Thoracic aorta (tissue), 2 donors: ENCODE results near the gene C2CD3. TPM values are rescaled to one million over a fixed set of nuclear protein-coding genes. Genes with fewer than 3 reads are reported as not detected.

Source experiments
- ATAC-seq: fragments of 150-250 bp; one replicate; pipeline ENCODE4 v1.8.0; 2017; ENCODE audit warnings: low read depth; ENCODE audit not compliant: insufficient number of reproducible peaks, low FRiP score
- DNase-seq: peaks from one replicate; pipeline ENCODE4 v3.0.0-alpha.2; 2020; ENCODE audit warnings: low spot score
- H3K27ac ChIP-seq, 2 donors: fragments of 200-600 bp; sonication (generic); 1 replicate in 1 of 2; 2 replicates in 1 of 2; pipeline ENCODE4 v1.5.1; 2016; ENCODE audit warnings: mild to moderate bottlenecking in 2 of 2, moderate library complexity in 2 of 2
- H3K27me3 ChIP-seq: fragments of 200-600 bp; sonication (generic); replicated peaks from 2 replicates; pipeline ENCODE4 v1.6.0; 2016; ENCODE audit warnings: mild to moderate bottlenecking; ENCODE audit not compliant: insufficient read depth
- H3K36me3 ChIP-seq: fragments of 200-600 bp; sonication (generic); one replicate; pipeline ENCODE4 v1.5.1; 2016
- H3K4me1 ChIP-seq, 2 donors: fragments of 200-600 bp; sonication (generic); 1 replicate in 1 of 2; 2 replicates in 1 of 2; pipeline versions ENCODE4 v1.5.1 to v1.6.0; 2016; ENCODE audit warnings: low read depth in 2 of 2, mild to moderate bottlenecking in 1 of 2; ENCODE audit not compliant: control insufficient read depth in 1 of 2
- H3K4me3 ChIP-seq: fragments of 200-600 bp; sonication (generic); 2 replicates; pipeline ENCODE4 v1.5.1; 2016; ENCODE audit warnings: mild to moderate bottlenecking
- H3K9me3 ChIP-seq: fragments of 200-600 bp; sonication (generic); 2 replicates; pipeline ENCODE4 v1.5.1; 2016
- total RNA-seq, 2 donors: library from RNA; depleted of rRNA; stranded (reverse); fragments of >200 nt; gene quantifications; one replicate each; pipeline versions ENCODE4 v1.1.0 to v1.2.3, GENCODE V29; 2016
- TF ChIP-seq, protein P1 (sequence below): fragments of 200-600 bp; sonication (generic); IDR thresholded peaks from one replicate; pipeline ENCODE4 v1.5.1; 2019; ENCODE audit warnings: antibody characterized with exemption

Gene C2CD3
- total RNA-seq, 2 donors from 2014 or later = 23.7 to 30.6 TPM

DNA sequence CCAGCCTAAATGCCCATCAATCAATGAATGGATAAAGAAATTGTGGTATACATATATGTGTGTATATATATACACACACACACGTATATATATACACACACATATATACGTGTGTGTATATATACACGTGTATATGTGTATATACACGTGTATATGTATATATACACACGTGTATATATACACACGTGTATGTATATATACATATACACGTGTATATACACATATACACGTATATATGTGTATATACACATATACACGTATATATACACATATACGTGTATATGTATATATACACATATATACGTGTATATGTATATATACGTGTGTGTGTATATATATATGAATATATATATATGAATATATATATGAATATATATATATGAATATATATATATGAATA is 54.1 kb downstream of the C2CD3 start:
- Histone ChIP-seq H3K27me3 (no peaks in the 10 kb centered on the region), H3K27ac (no peak overlapping the region), H3K9me3 (no peaks in the 10 kb centered on the region), H3K36me3 (peaks cover 21% of the 10 kb centered on the region), H3K4me1 (no peaks in the 10 kb centered on the region), H3K4me3 (no peak overlapping the region)
- DNase-seq (no peak), ATAC-seq (no peak)
- TF ChIP-seq, protein P1, sequence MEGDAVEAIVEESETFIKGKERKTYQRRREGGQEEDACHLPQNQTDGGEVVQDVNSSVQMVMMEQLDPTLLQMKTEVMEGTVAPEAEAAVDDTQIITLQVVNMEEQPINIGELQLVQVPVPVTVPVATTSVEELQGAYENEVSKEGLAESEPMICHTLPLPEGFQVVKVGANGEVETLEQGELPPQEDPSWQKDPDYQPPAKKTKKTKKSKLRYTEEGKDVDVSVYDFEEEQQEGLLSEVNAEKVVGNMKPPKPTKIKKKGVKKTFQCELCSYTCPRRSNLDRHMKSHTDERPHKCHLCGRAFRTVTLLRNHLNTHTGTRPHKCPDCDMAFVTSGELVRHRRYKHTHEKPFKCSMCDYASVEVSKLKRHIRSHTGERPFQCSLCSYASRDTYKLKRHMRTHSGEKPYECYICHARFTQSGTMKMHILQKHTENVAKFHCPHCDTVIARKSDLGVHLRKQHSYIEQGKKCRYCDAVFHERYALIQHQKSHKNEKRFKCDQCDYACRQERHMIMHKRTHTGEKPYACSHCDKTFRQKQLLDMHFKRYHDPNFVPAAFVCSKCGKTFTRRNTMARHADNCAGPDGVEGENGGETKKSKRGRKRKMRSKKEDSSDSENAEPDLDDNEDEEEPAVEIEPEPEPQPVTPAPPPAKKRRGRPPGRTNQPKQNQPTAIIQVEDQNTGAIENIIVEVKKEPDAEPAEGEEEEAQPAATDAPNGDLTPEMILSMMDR = no peak

DNA sequence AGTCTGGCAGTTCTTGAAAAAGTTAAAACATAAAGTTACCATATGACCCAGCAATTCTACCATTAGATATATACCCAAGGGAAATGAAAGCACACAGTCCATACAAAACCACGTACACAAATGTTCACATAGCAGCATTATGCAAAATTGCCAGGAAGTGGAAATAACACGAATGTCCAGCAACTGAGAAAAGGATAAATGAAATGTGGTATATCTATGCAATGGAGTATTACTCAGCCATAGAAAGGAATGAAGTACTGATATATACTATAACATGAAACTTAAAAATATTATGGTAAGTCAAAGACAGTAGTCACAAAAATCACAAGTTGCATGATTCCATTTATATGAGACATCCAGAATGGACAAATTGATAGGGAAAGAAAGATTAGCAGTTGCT is 57.9 kb downstream of the C2CD3 start:
- DNase-seq (no peak), ATAC-seq (no peak)
- no peaks in the 10 kb centered on the region for H3K9me3 ChIP-seq
- no peak overlapping the region for H3K27ac ChIP-seq
- H3K27me3 ChIP-seq = no peaks in the 10 kb centered on the region
- H3K4me1 ChIP-seq = no peaks in the 10 kb centered on the region
- H3K4me3 ChIP-seq = no peak overlapping the region
- peaks cover 16% of the 10 kb centered on the region for H3K36me3 ChIP-seq
- TF ChIP-seq, protein P1 = no peak

DNA sequence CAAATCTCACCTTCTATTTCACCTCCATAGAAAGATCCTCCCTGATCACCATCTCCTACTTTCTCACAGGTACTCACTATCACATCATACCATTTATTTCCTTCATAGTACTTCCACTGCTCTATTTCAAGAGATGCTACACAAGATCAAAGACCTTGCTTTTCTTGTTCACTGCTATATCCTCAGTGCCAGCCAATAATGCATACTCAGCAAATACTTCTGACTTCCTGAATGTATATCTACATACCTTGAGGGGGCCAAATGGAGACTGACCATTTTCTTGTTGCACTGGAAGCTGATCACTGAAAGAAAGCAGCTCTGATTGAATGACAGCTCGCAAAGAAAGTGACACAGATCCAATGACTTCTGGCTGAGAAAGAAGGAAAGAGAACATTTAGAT is 64.7 kb downstream of the C2CD3 start:
- H3K9me3 ChIP-seq = no peaks in the 10 kb centered on the region
- no peak for ATAC-seq
- TF ChIP-seq, protein P1 = no peak
- DNase-seq = no peak
- H3K36me3 ChIP-seq = peaks cover 22% of the 10 kb centered on the region
- no peak overlapping the region for H3K4me3 ChIP-seq
- no peaks in the 10 kb centered on the region for H3K4me1 ChIP-seq
- H3K27me3 ChIP-seq = no peaks in the 10 kb centered on the region
- no peak overlapping the region for H3K27ac ChIP-seq

GRCh38 chr11:74102321-74102720 is 68.5 kb downstream of the C2CD3 start:
- DNase-seq = no peak
- Histone ChIP-seq H3K36me3 (peaks cover 34% of the 10 kb centered on the region), H3K9me3 (no peaks in the 10 kb centered on the region), H3K27ac (no peak overlapping the region), H3K4me1 (no peaks in the 10 kb centered on the region), H3K27me3 (no peaks in the 10 kb centered on the region), H3K4me3 (no peak overlapping the region)
- no peak for ATAC-seq
- TF ChIP-seq, protein P1 = no peak

- Histone ChIP-seq H3K36me3 (peaks cover 28% of the 10 kb centered on the region), H3K27me3 (no peaks in the 10 kb centered on the region), H3K4me1 (no peaks in the 10 kb centered on the region), H3K4me3 (no peak overlapping the region), H3K27ac (no peak overlapping the region), H3K9me3 (no peaks in the 10 kb centered on the region)
- ATAC-seq (no peak), DNase-seq (no peak)
- TF ChIP-seq, protein P1 = no peak
Measured at GRCh38 chr11:74100735-74101134, 70.1 kb downstream of the C2CD3 start.
